Type B pancreatic cell (in vitro differentiated cells): ENCODE results near the gene SERPINA10. TPM values are rescaled to one million over a fixed set of nuclear protein-coding genes. Genes with fewer than 3 reads are reported as not detected.

Experiments used
- DNase-seq: peaks from one replicate; pipeline ENCODE4 v3.0.0; 2021; ENCODE audit warnings: mixed read lengths; ENCODE audit not compliant: unreplicated experiment; ENCODE audit errors: extremely low spot score
- H3K27ac Mint-ChIP-seq: 2 replicates; pipeline ENCODE4 v1.8.0; 2021; ENCODE audit warnings: mild to moderate bottlenecking, mixed read lengths
- H3K27me3 Mint-ChIP-seq: 2 replicates; pipeline ENCODE4 v1.8.0; 2021; ENCODE audit warnings: mixed read lengths
- H3K36me3 Mint-ChIP-seq: 2 replicates; pipeline ENCODE4 v1.8.0; 2021; ENCODE audit warnings: mixed read lengths
- H3K4me1 Mint-ChIP-seq: one replicate; pipeline ENCODE4 v1.8.0; 2021; ENCODE audit warnings: mixed read lengths; ENCODE audit not compliant: unreplicated experiment
- H3K4me3 Mint-ChIP-seq: 2 replicates; pipeline ENCODE4 v1.8.0; 2021; ENCODE audit warnings: mild to moderate bottlenecking, mixed read lengths
- H3K9me3 Mint-ChIP-seq: 2 replicates; pipeline ENCODE4 v1.8.0; 2021; ENCODE audit warnings: mixed read lengths
- CTCF ChIP-seq: fragments of 200-600 bp; sonication (generic); conservative IDR thresholded peaks from 2 replicates; pipeline ENCODE4 v1.5.0; 2021; ENCODE audit warnings: antibody characterized with exemption, mild to moderate bottlenecking
- total RNA-seq: library from RNA; stranded (reverse); gene quantifications from 2 replicates; pipeline ENCODE4 v1.2.1, GENCODE V29; 2021; ENCODE audit warnings: low replicate concordance

The SERPINA10 gene
- total RNA-seq, 1 donor from 2014 or later = 1.5 TPM

GRCh38 chr14:94320243-94320642, 27.2 kb upstream of the SERPINA10 start:
- Mint-ChIP-seq H3K27me3 (no peaks in the 10 kb centered on the region), H3K36me3 (no peaks in the 10 kb centered on the region), H3K9me3 (no peaks in the 10 kb centered on the region), H3K4me3 (no peak overlapping the region), H3K27ac (no peak overlapping the region), H3K4me1 (no peaks in the 10 kb centered on the region)
- DNase-seq = no peak
- no peak for TF ChIP-seq CTCF

DNA sequence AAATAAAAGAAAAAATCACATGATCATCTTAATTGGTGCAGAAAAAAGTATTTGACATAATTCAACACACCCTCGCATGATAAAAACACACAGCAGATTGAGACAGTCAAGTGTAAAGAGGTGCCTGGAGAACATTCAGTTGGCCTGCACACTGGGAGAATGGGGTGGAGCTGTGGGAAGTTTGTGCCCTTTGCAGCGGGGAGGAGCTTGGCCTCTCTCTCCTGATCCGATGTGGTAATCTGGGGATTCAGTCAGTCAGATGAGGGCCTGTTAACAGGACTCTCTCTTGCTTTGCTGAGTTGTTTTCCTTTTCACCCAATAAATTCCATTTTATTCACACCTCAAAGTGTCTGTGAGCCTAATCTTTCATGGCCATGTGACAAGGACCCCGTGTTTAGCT, 24.2 kb upstream of the SERPINA10 start:
- TF ChIP-seq CTCF = no peak
- Mint-ChIP-seq H3K4me1 (no peaks in the 10 kb centered on the region), H3K9me3 (no peaks in the 10 kb centered on the region), H3K27me3 (no peaks in the 10 kb centered on the region), H3K36me3 (no peaks in the 10 kb centered on the region), H3K4me3 (no peak overlapping the region), H3K27ac (no peak overlapping the region)
- no peak for DNase-seq

- no peaks in the 10 kb centered on the region for H3K27me3 Mint-ChIP-seq
- H3K9me3 Mint-ChIP-seq = no peaks in the 10 kb centered on the region
- no peaks in the 10 kb centered on the region for H3K36me3 Mint-ChIP-seq
- H3K4me3 Mint-ChIP-seq = no peak overlapping the region
- no peak for DNase-seq
- no peaks in the 10 kb centered on the region for H3K4me1 Mint-ChIP-seq
- no peak for TF ChIP-seq CTCF
- no peak overlapping the region for H3K27ac Mint-ChIP-seq
These were observed 23.6 kb upstream of the SERPINA10 start for GRCh38 chr14:94316692-94317091.

DNA sequence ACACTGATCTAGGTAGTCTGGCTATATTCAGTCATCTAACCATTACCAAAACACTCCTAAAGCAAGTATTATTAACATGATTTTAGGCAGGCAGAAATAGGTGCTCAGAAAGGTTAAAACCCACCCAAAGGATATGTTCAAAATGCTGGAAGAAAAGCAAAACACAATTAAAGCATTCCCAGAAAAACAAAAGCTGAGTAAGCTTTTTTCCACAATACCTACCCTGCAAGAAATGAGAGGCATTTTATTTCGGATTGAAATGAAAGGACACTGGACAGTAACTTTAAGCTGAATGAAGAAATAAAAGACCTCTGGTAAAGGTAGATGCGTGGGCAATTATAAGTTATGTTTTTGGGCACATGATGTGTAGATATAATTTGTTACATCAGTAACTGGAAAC, 21.8 kb upstream of the SERPINA10 start:
- Mint-ChIP-seq H3K9me3 (no peaks in the 10 kb centered on the region), H3K4me1 (no peaks in the 10 kb centered on the region), H3K4me3 (no peak overlapping the region), H3K27me3 (no peaks in the 10 kb centered on the region), H3K27ac (no peak overlapping the region), H3K36me3 (no peaks in the 10 kb centered on the region)
- DNase-seq = no peak
- TF ChIP-seq CTCF = no peak

DNA sequence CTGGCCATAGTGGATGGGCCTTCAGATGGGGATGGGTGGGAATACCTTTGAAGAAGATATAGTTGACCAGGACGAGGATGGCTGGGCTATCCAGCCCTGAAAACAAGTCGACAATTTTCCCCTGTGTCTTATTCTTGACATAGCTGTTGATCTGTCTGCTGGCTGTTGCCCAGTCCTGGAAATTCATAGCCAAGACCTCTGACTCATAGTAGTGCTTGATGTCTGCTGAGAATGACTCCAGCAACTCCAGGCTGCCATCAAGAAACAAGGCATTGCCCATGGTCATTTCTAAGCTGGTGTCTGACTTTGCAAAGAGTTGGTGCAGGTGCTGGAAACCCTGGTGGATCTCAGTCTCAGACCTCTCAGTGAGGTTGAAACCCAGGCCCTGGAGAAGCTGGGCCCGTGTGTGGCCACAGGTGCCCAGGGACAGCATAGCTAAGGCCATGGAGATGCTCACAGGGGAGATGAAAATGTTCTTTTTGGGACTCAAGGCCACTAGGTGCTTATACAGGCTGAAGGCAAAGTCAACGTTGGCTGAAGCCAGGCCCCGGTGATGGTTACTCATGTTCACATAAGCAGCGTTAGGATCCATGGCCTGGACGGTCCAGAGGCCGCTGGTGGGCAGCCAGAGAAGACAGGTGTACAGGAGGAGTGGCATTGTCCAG, 21.1 kb upstream of the SERPINA10 start:
- no peak for TF ChIP-seq CTCF
- Mint-ChIP-seq H3K27ac (no peak overlapping the region), H3K4me1 (no peaks in the 10 kb centered on the region), H3K4me3 (no peak overlapping the region), H3K9me3 (no peaks in the 10 kb centered on the region), H3K36me3 (no peaks in the 10 kb centered on the region), H3K27me3 (no peaks in the 10 kb centered on the region)
- no peak for DNase-seq
